Muscle of leg (tissue), 16 donors: ENCODE measurements around the gene ITGAD. TPM values are rescaled to one million over a fixed set of nuclear protein-coding genes. Genes with fewer than 3 reads are reported as not detected.

Experiments
- DNase-seq: peaks from one replicate; pipeline ENCODE4 v3.0.0; 2013
- H3K27ac ChIP-seq: one replicate; pipeline ENCODE4 v1.5.1; 2013; ENCODE audit warnings: mild to moderate bottlenecking, low read length, control low read depth
- H3K27me3 ChIP-seq: one replicate; pipeline ENCODE4 v1.6.1; 2013; ENCODE audit warnings: low read length; ENCODE audit not compliant: control insufficient read depth, insufficient read depth
- H3K36me3 ChIP-seq: one replicate; pipeline ENCODE4 v1.6.1; 2013; ENCODE audit warnings: low read length; ENCODE audit not compliant: control insufficient read depth, insufficient read depth
- H3K4me1 ChIP-seq: one replicate; pipeline ENCODE4 v1.6.1; 2013; ENCODE audit warnings: low read length; ENCODE audit not compliant: control insufficient read depth, insufficient read depth
- H3K4me3 ChIP-seq: one replicate; pipeline ENCODE4 v1.5.1; 2013; ENCODE audit warnings: low read length, control low read depth
- H3K9me3 ChIP-seq: replicated peaks from 2 replicates; pipeline ENCODE4 v1.6.1; 2013; ENCODE audit warnings: low read depth, low read length; ENCODE audit not compliant: control insufficient read depth
- WGBS: methylation state at CpG from one replicate; pipeline ENCODE4 v1.1.5; 2013; ENCODE audit warnings: missing lambda C conversion rate; ENCODE audit not compliant: insufficient coverage; 5-methylcytosine and 5-hydroxymethylcytosine counted together
- long read RNA-seq, 11 donors: transcript quantifications; one replicate each; lab custom pipeline, GENCODE V29; 2026
- polyA plus RNA-seq, 8 donors: library from polyadenylated mRNA; unstranded; fragments of 120-200 nt; gene quantifications; one replicate each; pipeline versions ENCODE4 v1.2.1 to v1.2.3, GENCODE V29; 2013; ENCODE audit warnings: inconsistent platforms in 1 of 8, low replicate concordance in 1 of 8; ENCODE audit not compliant: insufficient read length in 8 of 8, insufficient read depth in 1 of 8
- total RNA-seq: library from RNA; stranded (reverse); fragments of 120-200 nt; gene quantifications from one replicate; pipeline ENCODE4 v1.2.4, GENCODE V29; 2013

Gene ITGAD
- total RNA-seq (0.04 TPM), polyA plus RNA-seq (1 to 10 TPM in 2 of 8 donors, under 1 TPM in 6; 0.05 to 1.1 (median 0.50) TPM)
- long read RNA-seq, donor 1 = 0 reads
- long read RNA-seq, donor 2 = 0 reads
- long read RNA-seq, donor 3, partial matches to known transcripts = 750 of 758 reads
- long read RNA-seq, donor 3, other reads (novel, unspliced or antisense) = 8 of 758 reads
- long read RNA-seq, donor 4, partial matches to known transcripts = 533 of 533 reads
- long read RNA-seq, donor 4, other reads (novel, unspliced or antisense) = 0 of 533 reads
- long read RNA-seq, donor 5 = 0 reads
- long read RNA-seq, donor 6 = 0 reads
- long read RNA-seq, donor 7, partial matches to known transcripts = 823 of 823 reads
- long read RNA-seq, donor 7, other reads (novel, unspliced or antisense) = 0 of 823 reads
- long read RNA-seq, donor 8 = 0 reads
- long read RNA-seq, donor 9, partial matches to known transcripts = 863 of 868 reads
- long read RNA-seq, donor 9, other reads (novel, unspliced or antisense) = 5 of 868 reads
- long read RNA-seq, donor 10, partial matches to known transcripts = 1,197 of 1,202 reads
- long read RNA-seq, donor 10, other reads (novel, unspliced or antisense) = 5 of 1,202 reads
- long read RNA-seq, donor 11 = 0 reads

- WGBS = 32% methylated on average over 2 of the region's 5 CpGs
- H3K4me1 ChIP-seq = no peaks in the 10 kb centered on the region
- peaks cover 2% of the 10 kb centered on the region for H3K27me3 ChIP-seq
- no peak within 1 kb of the TSS for H3K4me3 ChIP-seq
- no peak for DNase-seq
- no peaks in the 10 kb centered on the region for H3K9me3 ChIP-seq
- H3K27ac ChIP-seq = no peak within 1 kb of the TSS
- H3K36me3 ChIP-seq = no peaks in the 10 kb centered on the region
Measured at GRCh38 chr16:31393056-31393455, at the start of gene ITGAD. TSS of gene ITGAD (plus strand) at chr16:31393335. CDS start at chr16:31393361, 26 bp downstream.

GRCh38 chr16:31344712-31345111, 48.4 kb upstream of the ITGAD start:
- Histone ChIP-seq H3K4me3 (no peak overlapping the region), H3K36me3 (no peaks in the 10 kb centered on the region), H3K4me1 (no peaks in the 10 kb centered on the region), H3K27me3 (no peaks in the 10 kb centered on the region), H3K27ac (no peak overlapping the region), H3K9me3 (no peaks in the 10 kb centered on the region)
- DNase-seq = no peak
- 81% methylated on average over 5 of the region's 9 CpGs for WGBS

GRCh38 chr16:31347445-31347844, 45.7 kb upstream of the ITGAD start:
- no peak for DNase-seq
- Histone ChIP-seq H3K27me3 (no peaks in the 10 kb centered on the region), H3K4me1 (no peaks in the 10 kb centered on the region), H3K27ac (no peak overlapping the region), H3K9me3 (no peaks in the 10 kb centered on the region), H3K4me3 (no peak overlapping the region), H3K36me3 (no peaks in the 10 kb centered on the region)
- WGBS = 62% methylated on average over 2 of the region's 5 CpGs

GRCh38 chr16:31348579-31348978, 44.6 kb upstream of the ITGAD start:
- no peaks in the 10 kb centered on the region for H3K9me3 ChIP-seq
- H3K36me3 ChIP-seq = no peaks in the 10 kb centered on the region
- DNase-seq = no peak
- 54% methylated on average over 3 of the region's 3 CpGs for WGBS
- H3K4me3 ChIP-seq = no peak overlapping the region
- no peaks in the 10 kb centered on the region for H3K27me3 ChIP-seq
- no peak overlapping the region for H3K27ac ChIP-seq
- no peaks in the 10 kb centered on the region for H3K4me1 ChIP-seq

GRCh38 chr16:31350275-31351005, 42.7 kb upstream of the ITGAD start:
- peak; percentile 22 for DNase-seq
- Histone ChIP-seq H3K9me3 (no peaks in the 10 kb centered on the region), H3K4me3 (no peak overlapping the region), H3K27me3 (no peaks in the 10 kb centered on the region), H3K4me1 (no peaks in the 10 kb centered on the region), H3K27ac (no peak overlapping the region), H3K36me3 (no peaks in the 10 kb centered on the region)
- 76% methylated on average over 7 of the region's 12 CpGs for WGBS

- Histone ChIP-seq H3K9me3 (no peaks in the 10 kb centered on the region), H3K4me3 (no peak overlapping the region), H3K27me3 (no peaks in the 10 kb centered on the region), H3K36me3 (no peaks in the 10 kb centered on the region), H3K27ac (peak overlapping the region; percentile 42), H3K4me1 (no peaks in the 10 kb centered on the region)
- DNase-seq = no peak
- 66% methylated on average over 9 of the region's 19 CpGs for WGBS
Measured at GRCh38 chr16:31351246-31351941, 41.7 kb upstream of the ITGAD start.

GRCh38 chr16:31351942-31352325, 41.2 kb upstream of the ITGAD start:
- Histone ChIP-seq H3K9me3 (no peaks in the 10 kb centered on the region), H3K4me1 (no peaks in the 10 kb centered on the region), H3K4me3 (no peak overlapping the region), H3K27me3 (no peaks in the 10 kb centered on the region), H3K27ac (peak overlapping the region; percentile 42), H3K36me3 (no peaks in the 10 kb centered on the region)
- WGBS = 60% methylated on average over 3 of the region's 6 CpGs
- peak; percentile 16 for DNase-seq

- Histone ChIP-seq H3K4me1 (peaks cover 6% of the 10 kb centered on the region), H3K36me3 (no peaks in the 10 kb centered on the region), H3K9me3 (no peaks in the 10 kb centered on the region), H3K4me3 (no peak overlapping the region), H3K27ac (peak overlapping the region; percentile 29), H3K27me3 (no peaks in the 10 kb centered on the region)
- DNase-seq = peak; percentile 53
- WGBS = 81% methylated on average over 14 of the region's 22 CpGs
Measured at GRCh38 chr16:31352376-31353115, 40.6 kb upstream of the ITGAD start.

GRCh38 chr16:31354394-31355291, 38.5 kb upstream of the ITGAD start, which contains the start of gene ITGAX:
TSS of gene ITGAX (plus strand) at chr16:31355176. CDS start at chr16:31355255, 79 bp downstream.
- peaks cover 13% of the 10 kb centered on the region for H3K4me1 ChIP-seq
- H3K27me3 ChIP-seq = no peaks in the 10 kb centered on the region
- H3K27ac ChIP-seq = no peak within 1 kb of the TSS
- no peak within 1 kb of the TSS for H3K4me3 ChIP-seq
- DNase-seq = peak; percentile 35
- 44% methylated on average over 7 of the region's 10 CpGs for WGBS
- H3K36me3 ChIP-seq = no peaks in the 10 kb centered on the region
- no peaks in the 10 kb centered on the region for H3K9me3 ChIP-seq
